Limb (tissue), 2 donors: ENCODE measurements around the gene SYNDIG1.
A peak's percentile ranks its signal among the peaks of the same experiment; 100 is the strongest.

Experiments used
- DNase-seq, 2 donors: peaks; one replicate each; pipeline ENCODE4 v3.0.0-alpha.2; 2016; ENCODE audit errors: extremely low spot score in 2 of 2

SYNDIG1 gene

DNA sequence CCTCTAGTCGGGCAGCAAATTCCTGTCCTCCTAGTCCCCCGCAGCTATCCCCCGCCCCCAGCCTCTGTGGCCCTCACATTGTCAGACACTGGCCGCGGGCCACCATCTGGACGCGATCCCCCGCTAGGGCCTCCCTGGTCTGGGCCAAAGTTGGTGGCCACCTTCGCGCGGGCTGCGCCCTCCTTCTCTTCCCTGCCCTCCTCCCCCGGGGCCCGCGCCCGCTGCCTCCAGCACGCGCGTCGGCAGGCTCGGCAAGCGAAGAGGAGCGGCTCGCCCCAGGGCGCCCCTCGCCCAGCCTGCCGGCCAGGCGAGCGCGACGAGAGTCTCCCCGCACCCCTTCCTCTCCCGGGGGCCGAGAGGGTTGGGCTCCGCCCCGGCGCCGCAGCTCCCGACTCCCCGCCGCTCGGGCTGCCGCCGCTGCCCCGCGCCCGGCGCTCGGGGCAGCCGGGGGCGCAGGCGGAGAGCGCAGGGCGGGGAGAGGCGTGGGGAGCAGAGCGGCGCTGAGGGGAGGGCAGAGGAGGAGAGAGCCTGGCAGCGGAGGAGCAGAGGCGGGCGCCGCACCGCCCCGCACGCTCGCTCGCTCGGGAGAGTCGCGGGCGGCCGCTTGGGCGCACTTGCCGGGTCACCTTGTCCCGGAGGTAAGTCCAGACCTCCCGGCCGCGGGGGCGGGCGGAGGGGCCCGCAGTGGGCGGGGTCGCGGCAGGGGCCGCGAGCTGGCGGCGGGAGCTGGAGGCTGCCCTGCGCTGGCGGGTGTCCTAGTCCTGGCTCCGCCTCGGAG lies at the start of gene SYNDIG1:
Gene SYNDIG1, plus strand, starts transcription at position 514 of the 778 bp plus-strand sequence. CDS start 73,469 bp downstream, outside the sequence.
- peak in 1 of 2 donors; percentile 74 for DNase-seq

GRCh38 chr20:24419786-24420185 lies 49.6 kb upstream of the SYNDIG1 start:
- no peak for DNase-seq

DNA sequence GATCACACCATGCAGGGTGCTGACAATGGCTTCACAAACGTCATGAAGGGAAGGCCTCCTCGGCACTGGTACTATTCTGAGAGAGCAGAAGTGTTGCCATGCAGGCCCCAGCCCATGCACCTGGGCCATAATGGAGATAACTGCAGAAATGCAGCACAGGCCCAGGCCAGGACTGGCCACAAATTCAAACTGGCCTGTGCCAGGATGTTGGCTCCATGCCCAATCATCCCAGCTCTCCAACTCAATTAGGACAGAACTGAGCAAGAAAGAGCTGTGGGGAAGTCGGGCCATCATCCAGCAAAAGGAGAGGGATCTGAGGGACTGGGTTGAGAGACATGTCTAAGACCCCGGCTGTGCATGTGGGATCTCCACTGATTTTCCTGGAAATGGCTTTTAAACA lies 48.9 kb upstream of the SYNDIG1 start:
- no peak for DNase-seq

GRCh38 chr20:24421071-24421470 lies 48.4 kb upstream of the SYNDIG1 start:
- no peak for DNase-seq

GRCh38 chr20:24422091-24422760 lies 47.2 kb upstream of the SYNDIG1 start:
- DNase-seq: no peak

DNA sequence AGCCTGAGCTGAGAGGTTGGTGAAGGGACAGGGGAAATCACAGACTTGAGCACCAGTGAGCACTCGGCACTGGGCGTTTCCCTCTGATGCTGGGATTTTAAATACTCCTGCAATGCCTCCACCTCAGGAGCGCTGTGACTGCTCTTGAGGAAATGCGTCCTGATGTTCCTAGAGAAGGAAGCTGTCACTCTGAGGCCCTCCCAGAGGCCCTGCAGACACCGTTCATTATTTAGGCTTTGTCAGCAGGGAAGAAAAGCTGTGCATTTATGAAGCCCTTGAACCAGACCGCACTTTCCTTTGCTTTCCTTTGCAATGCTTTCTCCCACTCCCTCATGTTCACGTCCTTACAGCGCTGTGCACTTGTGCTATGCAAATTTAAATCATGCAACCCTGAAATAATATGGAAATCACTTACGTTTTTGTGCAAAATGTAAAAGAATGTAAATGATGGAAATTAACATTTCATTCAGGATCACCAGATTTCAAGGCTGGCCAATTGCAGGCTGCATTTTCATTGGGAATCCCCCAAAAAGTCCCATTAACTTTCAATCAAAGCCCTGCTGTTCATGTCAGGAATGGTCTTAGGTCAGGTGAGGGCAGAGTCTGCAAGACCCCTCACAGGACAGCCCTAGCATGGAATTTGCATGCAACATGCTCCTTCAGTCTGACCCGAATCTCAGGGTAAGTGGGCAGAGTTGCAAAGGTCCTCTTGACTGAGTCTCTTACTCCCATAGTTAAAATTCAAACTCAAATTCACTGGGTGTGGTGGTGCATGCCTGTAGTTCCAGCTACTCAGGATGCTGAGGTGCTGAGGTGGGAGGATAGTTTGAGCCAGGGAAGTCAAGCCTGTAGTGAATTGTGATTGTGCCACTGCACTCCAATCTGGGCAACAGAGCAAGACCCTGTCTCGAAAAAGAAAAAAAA lies 45.8 kb upstream of the SYNDIG1 start:
- no peak for DNase-seq

DNA sequence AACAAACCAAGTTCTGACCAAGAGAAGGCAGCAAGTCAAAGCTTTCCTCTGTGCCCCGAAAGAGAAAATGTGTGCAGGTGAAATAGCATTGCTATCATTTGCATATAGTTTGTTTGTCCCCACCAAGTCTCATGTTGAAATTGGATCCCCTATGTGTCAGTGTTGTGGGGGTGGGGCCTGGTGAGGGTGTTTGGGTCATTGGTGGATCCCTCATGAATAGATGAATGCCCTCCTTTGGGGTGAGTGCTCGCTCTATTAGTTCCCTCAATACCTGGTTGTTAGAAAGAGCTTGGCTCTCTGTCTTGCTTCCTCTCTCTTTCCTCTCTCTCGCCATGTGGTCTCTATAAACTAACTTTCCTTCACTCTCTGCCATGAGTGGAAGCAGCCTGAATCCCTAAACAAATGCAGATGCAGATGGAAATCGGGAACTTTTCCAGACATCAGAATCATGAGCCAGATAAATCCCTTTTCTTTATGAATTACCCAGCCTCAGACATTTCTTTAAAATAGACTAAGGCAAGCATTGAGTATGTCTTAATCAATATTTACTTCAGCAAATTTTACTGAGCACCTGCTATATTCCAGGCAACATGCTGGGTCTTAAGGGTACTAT lies 43.8 kb upstream of the SYNDIG1 start:
- DNase-seq: no peak

DNA sequence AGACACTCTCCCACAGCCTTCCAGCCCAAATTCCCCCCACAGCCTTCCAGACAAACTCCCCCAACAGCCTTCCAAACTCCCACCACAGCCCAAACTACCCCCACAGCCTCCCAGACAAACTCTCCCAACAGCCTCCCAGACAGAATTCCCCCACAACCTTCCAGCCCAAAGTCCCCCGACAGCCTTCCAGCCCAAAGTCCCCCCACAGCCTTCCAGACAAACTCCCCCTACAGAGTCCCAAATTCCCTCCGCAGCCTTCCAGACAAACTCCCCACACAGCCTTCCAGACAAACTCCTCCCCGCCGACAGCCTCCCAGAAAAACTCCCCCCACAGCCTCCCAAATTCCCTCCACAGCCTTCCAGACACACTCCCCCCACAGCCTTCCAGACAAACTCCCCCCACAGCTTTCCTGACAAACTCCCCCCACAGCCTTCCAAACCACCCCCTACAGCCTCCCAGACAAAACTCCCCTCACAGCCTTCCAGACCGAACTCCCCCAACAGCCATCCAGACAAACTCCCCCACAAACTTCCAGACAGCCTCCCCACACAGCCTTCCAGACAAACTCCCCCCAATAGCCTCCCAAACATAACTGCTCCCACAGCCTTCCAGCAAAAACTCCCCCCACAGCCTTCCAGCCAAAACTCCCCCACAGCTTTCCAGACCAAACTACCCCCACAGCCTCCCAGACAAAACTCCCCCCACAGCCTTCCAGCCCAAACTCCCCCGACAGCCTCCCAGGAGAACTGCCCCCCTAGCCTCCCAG lies 38.0 kb upstream of the SYNDIG1 start:
- no peak for DNase-seq

DNA sequence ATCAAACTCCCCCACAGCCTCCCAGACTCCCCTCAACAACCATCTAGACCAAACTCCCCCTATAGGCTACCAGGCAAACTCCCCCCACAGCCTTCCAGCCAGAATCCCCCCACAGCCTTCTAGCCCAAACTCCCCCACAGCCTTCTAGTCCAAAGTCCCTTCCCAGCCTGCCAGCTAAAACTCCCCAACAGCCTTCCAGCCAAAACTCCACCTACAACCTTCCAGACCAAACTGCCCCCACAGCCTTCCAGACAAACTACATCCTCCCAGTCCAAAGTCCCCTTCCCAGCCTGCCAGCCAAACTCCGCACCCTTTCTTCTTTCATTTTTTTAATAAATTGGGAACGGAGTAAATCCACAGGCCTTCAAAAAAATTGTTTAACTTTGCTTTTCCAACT lies 37.4 kb upstream of the SYNDIG1 start:
- no peak for DNase-seq

DNA sequence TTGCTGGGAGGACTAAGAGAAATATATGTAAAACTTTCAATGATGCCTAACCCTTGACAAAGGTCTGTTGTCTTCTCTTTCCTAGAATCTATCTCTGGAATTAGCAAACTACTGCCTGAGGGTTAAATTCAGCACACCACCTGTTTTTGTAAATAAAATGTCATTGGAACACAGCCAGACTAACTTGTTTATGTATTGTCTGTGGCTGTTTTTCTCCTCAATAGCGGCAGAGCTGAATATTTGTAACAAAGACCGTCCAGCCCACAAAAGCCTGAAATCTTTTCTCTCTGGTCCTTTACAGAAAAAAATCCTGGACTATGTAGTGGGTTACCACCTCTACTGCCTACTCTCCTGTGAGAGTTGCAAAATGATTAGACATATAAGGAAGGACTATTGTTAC lies 33.3 kb upstream of the SYNDIG1 start:
- peak in 1 of 2 donors; percentile 38 for DNase-seq

GRCh38 chr20:24437196-24438082 lies 32.0 kb upstream of the SYNDIG1 start:
- DNase-seq: no peak

DNA sequence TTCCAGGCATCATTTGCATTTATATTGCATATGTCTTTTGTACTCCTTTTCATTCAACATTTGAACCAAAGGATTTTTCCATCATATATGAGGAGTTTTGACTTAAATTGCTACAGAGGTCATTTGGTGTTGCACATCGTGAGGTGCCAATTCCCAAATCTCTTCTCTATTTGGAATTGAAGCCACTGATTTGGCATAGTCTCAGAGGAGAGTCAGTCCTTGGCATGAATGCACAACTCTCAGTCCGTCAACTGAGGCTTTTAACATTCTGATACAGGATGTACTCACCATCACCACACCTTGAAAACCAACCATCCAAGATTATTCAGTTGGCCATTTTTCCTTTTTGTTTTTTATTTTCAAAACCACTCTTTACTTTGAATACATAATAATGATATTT lies 31.1 kb upstream of the SYNDIG1 start:
- no peak for DNase-seq

DNA sequence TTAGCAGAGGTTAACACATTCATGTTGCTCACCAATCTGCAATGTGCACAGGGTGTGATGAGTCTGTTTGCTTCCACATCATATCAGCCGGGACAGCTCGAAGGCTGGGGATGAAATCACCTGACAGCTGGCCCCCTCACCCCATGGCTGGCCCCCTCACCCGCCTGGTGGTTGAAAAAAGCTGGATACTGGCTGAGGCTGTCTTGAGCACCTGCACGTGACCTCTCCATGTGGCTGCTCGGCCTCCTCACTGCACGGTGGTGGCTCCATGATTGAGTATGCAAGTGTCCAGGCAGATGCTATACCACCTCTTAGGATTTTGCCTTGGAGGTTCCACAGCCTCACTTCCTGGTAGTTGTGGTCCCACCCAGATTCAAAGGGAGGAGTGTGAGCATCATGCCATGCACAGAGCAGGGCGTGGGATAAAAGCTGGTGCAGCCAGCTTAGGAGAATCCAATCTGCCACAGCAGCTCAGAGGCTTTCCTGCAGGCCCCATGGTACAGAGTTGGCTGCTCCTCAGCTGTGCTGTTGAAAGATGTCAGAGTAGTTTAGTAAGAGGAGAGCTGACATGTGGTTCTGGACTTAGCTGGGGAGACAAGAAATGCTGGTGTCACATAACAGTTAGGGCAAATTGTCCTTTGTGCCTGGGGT lies 29.6 kb upstream of the SYNDIG1 start:
- no peak for DNase-seq

DNA sequence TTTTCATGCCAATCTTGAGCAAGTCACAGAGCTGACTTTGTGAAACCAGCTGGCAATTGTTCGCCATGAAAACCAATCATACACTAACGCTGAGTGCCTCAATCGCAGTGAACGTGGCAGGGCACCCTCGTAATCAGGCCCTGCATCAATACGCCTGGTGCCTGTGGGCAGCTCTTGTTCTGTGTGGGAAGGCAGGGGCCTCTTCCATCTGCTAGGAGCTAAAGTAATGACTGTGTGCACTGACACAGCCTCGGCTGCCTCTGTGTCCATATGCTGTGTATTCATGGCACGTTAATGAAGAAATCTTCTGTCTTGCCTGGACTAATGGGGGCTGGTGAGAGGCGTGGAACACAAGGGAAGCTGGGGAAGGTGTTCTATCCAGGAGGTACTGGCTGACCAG lies 27.8 kb upstream of the SYNDIG1 start:
- no peak for DNase-seq

- DNase-seq: no peak
These were observed 26.5 kb upstream of the SYNDIG1 start for GRCh38 chr20:24442909-24443308.

DNA sequence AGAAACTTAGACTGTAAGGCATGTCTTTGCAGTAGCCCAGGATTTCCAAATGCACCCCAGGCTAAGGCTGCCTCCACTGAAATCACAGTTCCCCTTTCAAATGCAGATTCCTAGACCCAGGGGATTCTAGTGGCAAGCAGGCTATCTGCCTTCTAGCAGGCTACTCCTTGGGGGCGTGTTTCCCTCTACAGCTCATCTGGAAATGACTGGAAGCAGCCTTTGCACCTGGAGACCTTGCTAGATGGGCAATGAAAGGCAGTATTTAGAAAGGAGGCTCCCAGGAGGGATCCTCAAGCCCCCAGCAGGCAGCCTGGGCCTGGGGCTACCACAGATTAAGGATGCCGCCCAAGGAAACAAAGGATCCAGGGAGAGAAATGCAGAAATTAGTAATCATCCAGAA lies 26.0 kb upstream of the SYNDIG1 start:
- DNase-seq: no peak

- no peak for DNase-seq
These were observed 24.8 kb upstream of the SYNDIG1 start for GRCh38 chr20:24444526-24445190.

- no peak for DNase-seq
These were observed 23.8 kb upstream of the SYNDIG1 start for GRCh38 chr20:24445510-24446170.
